B cell (primary cell): ENCODE results near the gene HK3. TPM values are rescaled to one million over a fixed set of nuclear protein-coding genes. Genes with fewer than 3 reads are reported as not detected.

Source experiments
- ATAC-seq: fragments of 200-7000 bp; cut with Tn5 transposase; one replicate; pipeline ENCODE4 v1.10.0; 2021; ENCODE audit warnings: low read depth, mild to moderate bottlenecking, moderate number of reproducible peaks, moderate library complexity
- CTCF ChIA-PET: fragments of 350-600 bp; sonication (Branson Sonifier 250); formaldehyde crosslinking; loops from one replicate; lab custom pipeline; 2021; ENCODE audit warnings: antibody characterized with exemption, inconsistent platforms; lab: Charles Lee
- POLR2A ChIA-PET: fragments of 350-600 bp; sonication (Branson Sonifier 250); formaldehyde crosslinking; loops from one replicate; lab custom pipeline; 2021; ENCODE audit warnings: antibody characterized with exemption; lab: Charles Lee
- DNase-seq: peaks from one replicate; pipeline ENCODE4 v3.0.0; 2013
- H2AFZ ChIP-seq: 2 replicates; pipeline ENCODE4 v1.6.1; 2012; ENCODE audit warnings: mild to moderate bottlenecking, low read depth, low read length; ENCODE audit not compliant: insufficient read depth, poor library complexity, severe bottlenecking
- H3K27ac ChIP-seq, 2 donors: 1 replicate in 1 of 2; 2 replicates in 1 of 2; pipeline ENCODE4 v1.5.1; 2012 to 2013; ENCODE audit warnings: low read length in 2 of 2, mild to moderate bottlenecking in 2 of 2, moderate library complexity in 1 of 2
- H3K27me3 ChIP-seq, 4 experiments: fragments of 200-600 bp in 1 of 4; sonication (generic) in 1 of 4; replicated peaks in 1 of 4; 1 replicate in 2 of 4; 2 replicates in 2 of 4; pipeline versions ENCODE4 v1.6.1 to v1.7.0; 2013 to 2016; ENCODE audit warnings: low read length in 3 of 4, mild to moderate bottlenecking in 2 of 4, mixed read lengths in 1 of 4, moderate library complexity in 1 of 4; ENCODE audit not compliant: insufficient read depth in 4 of 4, control insufficient read depth in 3 of 4; ENCODE audit errors: control extremely low read depth in 1 of 4
- H3K36me3 ChIP-seq, 2 experiments: replicated peaks in 1 of 2; 1 replicate in 1 of 2; 2 replicates in 1 of 2; pipeline versions ENCODE4 v1.6.1 to v1.7.1; 2013; ENCODE audit warnings: low read length in 1 of 2; ENCODE audit not compliant: insufficient read depth in 2 of 2, control insufficient read depth in 1 of 2; ENCODE audit errors: control extremely low read depth in 1 of 2, extremely low read depth in 1 of 2
- H3K4me1 ChIP-seq, 2 donors: fragments of 200-600 bp in 1 of 2; sonication (generic) in 1 of 2; 1 replicate in 1 of 2; 2 replicates in 1 of 2; pipeline versions ENCODE4 v1.5.1 to v1.6.1; 2013 to 2017; ENCODE audit warnings: low read length in 2 of 2; ENCODE audit not compliant: control insufficient read depth in 2 of 2, insufficient read depth in 2 of 2
- H3K4me2 ChIP-seq: replicated peaks from 2 replicates; pipeline ENCODE3; 2012; ENCODE audit warnings: mild to moderate bottlenecking, low read depth, low read length; ENCODE audit not compliant: poor library complexity, severe bottlenecking
- H3K4me3 ChIP-seq, 5 experiments: fragments of 200-600 bp in 1 of 5; sonication (generic) in 1 of 5; 1 replicate in 3 of 5; 2 replicates in 2 of 5; pipeline versions ENCODE4 v1.5.1 to v1.7.0; 2011 to 2016; ENCODE audit warnings: low read length in 4 of 5, mild to moderate bottlenecking in 4 of 5, low read depth in 2 of 5, control low read depth in 1 of 5, moderate library complexity in 1 of 5; ENCODE audit not compliant: insufficient read depth in 1 of 5; ENCODE audit errors: control extremely low read depth in 1 of 5, extremely low read depth in 1 of 5
- H3K79me2 ChIP-seq: fragments of 200-600 bp; sonication (generic); one replicate; pipeline ENCODE4 v1.6.0; 2016; ENCODE audit warnings: low read length; ENCODE audit not compliant: control insufficient read depth, insufficient read depth
- H3K9ac ChIP-seq: fragments of 200-600 bp; sonication (generic); 2 replicates; pipeline ENCODE4 v1.6.1; 2017; ENCODE audit warnings: mild to moderate bottlenecking, low read length, moderate library complexity
- H3K9me3 ChIP-seq, 3 donors: one replicate each; pipeline versions ENCODE4 v1.6.1 to v1.7.1; 2013; ENCODE audit warnings: low read length in 2 of 3; ENCODE audit not compliant: control insufficient read depth in 2 of 3, insufficient read depth in 1 of 3; ENCODE audit errors: control extremely low read depth in 1 of 3
- H4K20me1 ChIP-seq: 2 replicates; pipeline ENCODE4 v1.6.0; 2012; ENCODE audit warnings: mild to moderate bottlenecking, low read length; ENCODE audit not compliant: insufficient read depth, control insufficient read depth, poor library complexity, severe bottlenecking
- H3K27ac Mint-ChIP-seq: one replicate; pipeline ENCODE4 v1.8.0; 2021; ENCODE audit warnings: mixed read lengths
- H3K27me3 Mint-ChIP-seq: one replicate; pipeline ENCODE4 v1.8.0; 2021; ENCODE audit warnings: mixed read lengths
- H3K4me1 Mint-ChIP-seq: one replicate; pipeline ENCODE4 v1.8.0; 2021; ENCODE audit warnings: mixed read lengths
- H3K4me3 Mint-ChIP-seq: one replicate; pipeline ENCODE4 v1.8.0; 2021; ENCODE audit warnings: mixed read lengths
- H3K9me3 Mint-ChIP-seq: one replicate; pipeline ENCODE4 v1.8.0; 2022; ENCODE audit warnings: mixed read lengths; ENCODE audit not compliant: insufficient read depth
- CTCF ChIP-seq: fragments of 200-600 bp; IDR thresholded peaks from one replicate; pipeline ENCODE4 v1.8.0; 2022; ENCODE audit warnings: antibody characterized with exemption, mild to moderate bottlenecking
- EZH2 ChIP-seq: IDR thresholded peaks from 2 replicates; pipeline ENCODE4 v1.6.1; 2012; ENCODE audit warnings: borderline replicate concordance, low read depth, mild to moderate bottlenecking, moderate library complexity, low read length; ENCODE audit not compliant: insufficient read depth, poor library complexity, severe bottlenecking
- WGBS: methylation state at CpG from one replicate; pipeline ENCODE4 v1.1.5; 2013; ENCODE audit warnings: missing lambda C conversion rate; ENCODE audit not compliant: insufficient coverage; 5-methylcytosine and 5-hydroxymethylcytosine counted together
- intact Hi-C: fragments of 100-400 bp; cut with micrococcal nuclease; formaldehyde crosslinking; loops from one replicate; pipeline ENCODE4 v1.10.0; 2022
- polyA plus RNA-seq: library from polyadenylated mRNA; depleted of rRNA; stranded (reverse); fragments of >200 nt; gene quantifications from 2 replicates; pipeline ENCODE4 v1.2.3, GENCODE V29; 2012
- total RNA-seq, 2 donors: library from RNA; stranded (reverse); fragments of 120-200 nt in 1 of 2; gene quantifications; 1 replicate in 1 of 2; 2 replicates in 1 of 2; pipeline versions ENCODE4 v1.2.3 to v1.2.4, GENCODE V29; 2013 to 2022

HK3 gene
- total and polyA plus RNA-seq, 2 donors (not counting 1 experiment from before 2014, with no cell fraction given): 0.30 to 5.0 TPM

- intact Hi-C loops: no loop called here
These were observed 10.9 kb downstream of the HK3 start for GRCh38 chr5:176888016-176888864.

More at GRCh38 chr5:176888016-176888864, 10.9 kb downstream of the HK3 start:
- Histone ChIP-seq H3K9ac (no peak overlapping the region), H3K27me3 (peaks cover 0 to 7% (median 0%) of the 10 kb centered on the region in 4 experiments), H3K4me2 (no peak overlapping the region), H3K36me3 (no peaks in the 10 kb centered on the region), H3K4me3 (no peak overlapping the region), H4K20me1 (no peaks in the 10 kb centered on the region), H3K79me2 (no peaks in the 10 kb centered on the region), H3K9me3 (no peaks in the 10 kb centered on the region), H3K27ac (no peak overlapping the region), H2AFZ (no peak overlapping the region), H3K4me1 (no peaks in the 10 kb centered on the region)
- WGBS: 89% methylated on average over 24 of the region's 27 CpGs
- ChIA-PET CTCF (no interaction called here), POLR2A (no interaction called here)
- Mint-ChIP-seq H3K27ac (no peak overlapping the region), H3K27me3 (peaks cover 14% of the 10 kb centered on the region), H3K4me1 (no peaks in the 10 kb centered on the region), H3K4me3 (no peak overlapping the region), H3K9me3 (no peaks in the 10 kb centered on the region)
- ATAC-seq (no peak), DNase-seq (no peak)
- TF ChIP-seq EZH2 (no peak), CTCF (no peak)
